ENCODE measurements around the gene NSF.

Gene NSF

DNA sequence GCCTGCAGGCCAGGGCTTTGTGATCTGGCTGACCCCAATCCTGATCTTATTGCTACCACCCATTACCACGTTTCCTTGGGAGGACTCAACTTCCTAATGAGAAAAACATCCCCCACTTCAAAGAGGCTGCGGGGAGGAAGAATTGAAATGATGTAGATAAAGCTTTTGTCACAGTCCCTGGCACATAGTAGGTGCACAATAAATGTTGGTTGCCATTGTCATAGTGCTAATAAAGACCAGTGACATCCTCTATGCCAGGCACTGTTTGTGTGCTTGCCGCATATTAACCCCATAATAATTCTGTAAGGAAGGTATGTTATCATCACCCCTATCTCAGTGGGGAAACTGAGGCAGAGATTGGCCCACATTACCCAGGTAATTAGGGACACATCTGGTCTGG lies 205.6 kb downstream of the NSF start:
- Histone ChIP-seq H3K36me3 (ENCODE audit: control insufficient read depth, insufficient read depth, low read length) (no peaks in the 10 kb centered on the region), H3K27me3 (replicated peaks; ENCODE audit: control insufficient read depth, insufficient read depth, low read length) (no peaks in the 10 kb centered on the region; the same call in 1 of the 2 replicates)

GRCh38 chr17:46796524-46796923 lies 206.1 kb downstream of the NSF start:
- DNase-seq (ENCODE audit: extremely low read depth, insufficient read length) = no peak
- Histone ChIP-seq H3K4me3 (replicated peaks; ENCODE audit: low read depth, low read length) (no peak overlapping the region), H3K36me3 (ENCODE audit: control insufficient read depth, insufficient read depth, low read length) (no peaks in the 10 kb centered on the region), H3K27me3 (replicated peaks; ENCODE audit: control insufficient read depth, insufficient read depth, low read length) (no peaks in the 10 kb centered on the region; the same call in 1 of the 2 replicates)
- TF ChIP-seq, protein P1, sequence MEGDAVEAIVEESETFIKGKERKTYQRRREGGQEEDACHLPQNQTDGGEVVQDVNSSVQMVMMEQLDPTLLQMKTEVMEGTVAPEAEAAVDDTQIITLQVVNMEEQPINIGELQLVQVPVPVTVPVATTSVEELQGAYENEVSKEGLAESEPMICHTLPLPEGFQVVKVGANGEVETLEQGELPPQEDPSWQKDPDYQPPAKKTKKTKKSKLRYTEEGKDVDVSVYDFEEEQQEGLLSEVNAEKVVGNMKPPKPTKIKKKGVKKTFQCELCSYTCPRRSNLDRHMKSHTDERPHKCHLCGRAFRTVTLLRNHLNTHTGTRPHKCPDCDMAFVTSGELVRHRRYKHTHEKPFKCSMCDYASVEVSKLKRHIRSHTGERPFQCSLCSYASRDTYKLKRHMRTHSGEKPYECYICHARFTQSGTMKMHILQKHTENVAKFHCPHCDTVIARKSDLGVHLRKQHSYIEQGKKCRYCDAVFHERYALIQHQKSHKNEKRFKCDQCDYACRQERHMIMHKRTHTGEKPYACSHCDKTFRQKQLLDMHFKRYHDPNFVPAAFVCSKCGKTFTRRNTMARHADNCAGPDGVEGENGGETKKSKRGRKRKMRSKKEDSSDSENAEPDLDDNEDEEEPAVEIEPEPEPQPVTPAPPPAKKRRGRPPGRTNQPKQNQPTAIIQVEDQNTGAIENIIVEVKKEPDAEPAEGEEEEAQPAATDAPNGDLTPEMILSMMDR (IDR thresholded peaks at IDR 0.05; ENCODE audit: insufficient read depth, low read length, poor library complexity, severe bottlenecking) = no peak

More for the DNA sequence above, 205.6 kb downstream of the NSF start:
- TF ChIP-seq, protein P1 (IDR thresholded peaks at IDR 0.05; ENCODE audit: insufficient read depth, low read length, poor library complexity, severe bottlenecking) = no peak
- no peak overlapping the region for H3K4me3 ChIP-seq (replicated peaks; ENCODE audit: low read depth, low read length)
- no peak for DNase-seq (ENCODE audit: extremely low read depth, insufficient read length)

GRCh38 chr17:46796956-46797530 lies 206.6 kb downstream of the NSF start:
- Histone ChIP-seq H3K27me3 (replicated peaks; ENCODE audit: control insufficient read depth, insufficient read depth, low read length) (no peaks in the 10 kb centered on the region; the same call in 1 of the 2 replicates), H3K36me3 (ENCODE audit: control insufficient read depth, insufficient read depth, low read length) (no peaks in the 10 kb centered on the region), H3K4me3 (replicated peaks; ENCODE audit: low read depth, low read length) (no peak overlapping the region)
- DNase-seq (ENCODE audit: extremely low read depth, insufficient read length) = no peak
- TF ChIP-seq, protein P1 (IDR thresholded peaks at IDR 0.05; ENCODE audit: insufficient read depth, low read length, poor library complexity, severe bottlenecking) = no peak

DNA sequence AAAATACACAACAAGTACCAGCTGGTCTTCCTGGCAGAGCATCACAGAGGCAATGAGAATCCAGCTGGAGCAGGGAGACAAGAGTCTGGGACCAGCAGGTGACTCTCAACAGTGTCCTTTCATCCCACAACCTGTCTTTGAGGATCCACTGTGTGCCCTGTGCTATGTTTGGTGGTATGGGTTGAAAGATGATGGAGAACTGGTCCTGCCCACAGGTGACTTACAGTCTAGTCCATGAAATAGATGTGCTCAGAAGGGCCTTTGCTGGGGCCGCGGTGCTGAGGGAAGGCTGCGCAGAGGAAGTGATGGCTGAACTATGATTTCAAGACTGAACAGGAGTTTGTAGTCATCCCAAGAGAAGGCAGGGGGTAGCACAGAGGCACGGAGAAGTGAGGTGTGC lies 210.1 kb downstream of the NSF start:
- DNase-seq (ENCODE audit: extremely low read depth, insufficient read length) = no peak

GRCh38 chr17:46802800-46803199 lies 212.3 kb downstream of the NSF start:
- no peaks in the 10 kb centered on the region for H3K27me3 ChIP-seq (replicated peaks; ENCODE audit: control insufficient read depth, insufficient read depth, low read length)
- H3K4me3 ChIP-seq (replicated peaks; ENCODE audit: low read depth, low read length) = no peak overlapping the region
- no peak for DNase-seq (ENCODE audit: extremely low read depth, insufficient read length)
- TF ChIP-seq, protein P1 (IDR thresholded peaks at IDR 0.05; ENCODE audit: insufficient read depth, low read length, poor library complexity, severe bottlenecking) = no peak
- H3K36me3 ChIP-seq (ENCODE audit: control insufficient read depth, insufficient read depth, low read length) = no peaks in the 10 kb centered on the region

More for the DNA sequence above, 210.1 kb downstream of the NSF start:
- Histone ChIP-seq H3K36me3 (ENCODE audit: control insufficient read depth, insufficient read depth, low read length) (no peaks in the 10 kb centered on the region), H3K4me3 (replicated peaks; ENCODE audit: low read depth, low read length) (no peak overlapping the region), H3K27me3 (replicated peaks; ENCODE audit: control insufficient read depth, insufficient read depth, low read length) (no peaks in the 10 kb centered on the region)
- TF ChIP-seq, protein P1 (IDR thresholded peaks at IDR 0.05; ENCODE audit: insufficient read depth, low read length, poor library complexity, severe bottlenecking) = no peak

DNA sequence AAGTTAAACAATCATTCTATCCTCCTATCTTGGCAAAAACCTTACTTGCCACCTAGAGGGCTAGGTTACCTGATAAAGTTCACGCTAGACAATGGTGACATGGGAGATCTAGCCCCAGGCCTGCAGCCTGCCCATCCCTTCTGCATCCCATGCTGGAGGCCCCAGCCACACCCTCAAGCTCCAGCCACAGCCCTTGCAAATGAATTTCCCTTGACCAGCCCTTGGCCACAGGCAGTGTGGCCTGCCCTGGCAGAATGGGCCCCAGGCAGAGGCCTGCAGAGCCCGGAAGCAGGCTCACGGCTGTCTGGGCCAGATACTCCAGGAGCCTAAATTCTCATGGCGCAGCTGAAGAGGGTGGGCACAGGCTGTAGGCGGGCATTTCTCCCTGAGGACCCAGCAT lies 213.1 kb downstream of the NSF start:
- no peak for DNase-seq (ENCODE audit: extremely low read depth, insufficient read length)
- Histone ChIP-seq H3K27me3 (replicated peaks; ENCODE audit: control insufficient read depth, insufficient read depth, low read length) (no peaks in the 10 kb centered on the region), H3K4me3 (replicated peaks; ENCODE audit: low read depth, low read length) (no peak overlapping the region), H3K36me3 (ENCODE audit: control insufficient read depth, insufficient read depth, low read length) (no peaks in the 10 kb centered on the region)
- TF ChIP-seq, protein P1 (IDR thresholded peaks at IDR 0.05; ENCODE audit: insufficient read depth, low read length, poor library complexity, severe bottlenecking) = no peak
